K562 (cell line): ENCODE measurements around the gene KLHDC2. TPM values are rescaled to one million over a fixed set of nuclear protein-coding genes. Genes with fewer than 3 reads are reported as not detected.

Source experiments
- ATF3 ChIP-seq, 2 experiments: fragments of 450-650 bp in 1 of 2; sonication (generic) in 1 of 2; formaldehyde crosslinking in 1 of 2; IDR thresholded peaks in 1 of 2; conservative IDR thresholded peaks in 1 of 2; 2 replicates each; pipeline versions ENCODE4 v1.6.1 to v1.8.1; 2016 to 2023; ENCODE audit warnings: mild to moderate bottlenecking in 2 of 2, moderate library complexity in 2 of 2, inconsistent platforms in 1 of 2, missing genetic modification reagents in 1 of 2
- BRCA1 ChIP-seq, 2 experiments: fragments of 450-650 bp in 1 of 2; sonication (generic) in 1 of 2; formaldehyde crosslinking in 1 of 2; IDR thresholded peaks; 2 replicates each; pipeline versions ENCODE4 v1.5.0 to v1.6.1; 2017 to 2020; ENCODE audit warnings: mild to moderate bottlenecking in 1 of 2, missing genetic modification reagents in 1 of 2
- CREM ChIP-seq: IDR thresholded peaks from 2 replicates; pipeline ENCODE4 v1.6.1; 2014; ENCODE audit warnings: antibody characterized with exemption, low read depth
- FOXA1 ChIP-seq: fragments of 450-650 bp; IDR thresholded peaks from 2 replicates; pipeline ENCODE4 v1.6.1; 2016; ENCODE audit warnings: mild to moderate bottlenecking, borderline replicate concordance
- GABPB1 ChIP-seq: sonication (generic); formaldehyde crosslinking; IDR thresholded peaks from 2 replicates; pipeline ENCODE4 v1.8.0; 2022; ENCODE audit warnings: mild to moderate bottlenecking, missing genetic modification reagents
- GMEB1 ChIP-seq: fragments of 250-450 bp; sonication (Bioruptor Pico); IDR thresholded peaks from 2 replicates; pipeline ENCODE4 v1.4.0; 2020; ENCODE audit warnings: mild to moderate bottlenecking
- HMBOX1 ChIP-seq: sonication (generic); IDR thresholded peaks from 2 replicates; pipeline ENCODE4 v1.6.1; 2016
- HMG20B ChIP-seq: fragments of 250-450 bp; sonication (Bioruptor Pico); IDR thresholded peaks from 2 replicates; pipeline ENCODE4 v1.5.0; 2021; ENCODE audit warnings: mild to moderate bottlenecking
- HNRNPLL ChIP-seq: fragments of 200-400 bp; formaldehyde crosslinking; IDR thresholded peaks from 2 replicates; pipeline ENCODE4 v1.6.1; 2017; ENCODE audit warnings: low read length, low read depth, mild to moderate bottlenecking; ENCODE audit not compliant: poor library complexity, severe bottlenecking
- KAT8 ChIP-seq: fragments of 450-650 bp; IDR thresholded peaks from 2 replicates; pipeline ENCODE4 v1.6.1; 2016; ENCODE audit warnings: low read depth, mild to moderate bottlenecking
- MAFG ChIP-seq: fragments of 450-650 bp; conservative IDR thresholded peaks from 2 replicates; pipeline ENCODE4 v1.6.1; 2016; ENCODE audit warnings: missing genetic modification characterization, missing compliant biosample characterization
- MBD2 ChIP-seq: sonication (generic); IDR thresholded peaks from 2 replicates; pipeline ENCODE4 v1.6.1; 2016; ENCODE audit warnings: low read depth, borderline replicate concordance
- MTA3 ChIP-seq: fragments of 450-650 bp; formaldehyde crosslinking; IDR thresholded peaks from 2 replicates; pipeline ENCODE4 v1.6.1; 2017; ENCODE audit warnings: mild to moderate bottlenecking, borderline replicate concordance
- MTF1 ChIP-seq: fragments of 250-450 bp; sonication (Bioruptor Pico); IDR thresholded peaks from 2 replicates; pipeline ENCODE4 v1.9.0; 2021; ENCODE audit warnings: moderate library complexity, mild to moderate bottlenecking, inconsistent platforms, borderline replicate concordance
- RBFOX2 ChIP-seq: fragments of 200-400 bp; formaldehyde crosslinking; IDR thresholded peaks from 2 replicates; pipeline ENCODE4 v1.6.1; 2017; ENCODE audit warnings: low read depth, mild to moderate bottlenecking, low read length, moderate library complexity
- RBM34 ChIP-seq: fragments of 200-400 bp; formaldehyde crosslinking; IDR thresholded peaks from 2 replicates; pipeline ENCODE4 v1.6.1; 2018; ENCODE audit warnings: low read length, borderline replicate concordance; ENCODE audit not compliant: insufficient read depth
- RNF219 ChIP-seq: fragments of 250-450 bp; sonication (Bioruptor Pico); IDR thresholded peaks from 2 replicates; pipeline ENCODE4 v1.5.0; 2022; ENCODE audit warnings: mild to moderate bottlenecking
- ZBTB1 ChIP-seq: sonication (generic); formaldehyde crosslinking; IDR thresholded peaks from 2 replicates; pipeline ENCODE4 v1.8.1; 2023; ENCODE audit warnings: missing genetic modification reagents, low read depth, mild to moderate bottlenecking, borderline replicate concordance
- ZC3H11A ChIP-seq: IDR thresholded peaks from 2 replicates; pipeline ENCODE4 v1.6.1; 2012; ENCODE audit warnings: low read depth, low read length, improper control_type of control experiment
- ZNF512 ChIP-seq: IDR thresholded peaks from 2 replicates; pipeline ENCODE4 v1.6.1; 2016; ENCODE audit warnings: missing genetic modification characterization, missing compliant biosample characterization
- polyA plus RNA-seq, 8 experiments: library from polyadenylated mRNA; depleted of rRNA in 4 of 8; stranded (reverse) in 5 of 8; unstranded in 3 of 8; fragments of >200 nt; fragmentation: Nextera tagmentation in 2 of 8; fragmentation: Illumina TruSeq in 1 of 8; extraction: Ambion mirVana in 2 of 8; extraction: Trizol in 1 of 8; gene quantifications; 2 replicates each; pipeline versions ENCODE4 v1.2.1 to v1.2.3, GENCODE V29; 2011 to 2014; ENCODE audit warnings: inconsistent platforms in 1 of 8, missing spikeins in 1 of 8
- total RNA-seq, 7 experiments: library from RNA; depleted of rRNA in 6 of 7; stranded (reverse); fragments of >200 nt in 6 of 7; fragmentation: Illumina TruSeq in 2 of 7; extraction: Trizol in 2 of 7; gene quantifications; 2 replicates each; pipeline versions ENCODE4 v1.2.1 to v1.2.3, GENCODE V29; 2011 to 2021; ENCODE audit warnings: low replicate concordance in 1 of 7

KLHDC2 gene
- total and polyA plus RNA-seq, 9 of the 15 experiments (the other 6 are each of a cell fraction or from before 2014, with no cell fraction given), result 6.3 to 41.7 (median 20.0) TPM

- TF ChIP-seq CREM (peak; percentile 77), GABPB1 (CRISPR knock-in tag) (peak; percentile 58; the same call in 1 of the 2 replicates), HMG20B (CRISPR knock-in tag) (no peak), MTF1 (no peak), KAT8 (no peak), GMEB1 (CRISPR knock-in tag) (peak; percentile 77), FOXA1 (no peak), ZBTB1 (CRISPR knock-in tag) (no peak), MAFG (no peak), ATF3 (IDR thresholded peaks at IDR 0.05) (no peak), ATF3 (CRISPR knock-in tag; conservative IDR thresholded peaks at IDR 0.05) (no peak), ZNF512 (tag) (no peak), MTA3 (no peak), MBD2 (0 out of 2 replicates have a peak, but pooled peaks have one; percentile 17), RBM34 (no peak), RBFOX2 (peak; percentile 96), ZC3H11A (no peak), RNF219 (no peak), BRCA1 (IDR thresholded peaks at IDR 0.05) (no peak), BRCA1 (CRISPR knock-in tag; IDR thresholded peaks at IDR 0.05) (no peak), HMBOX1 (no peak), HNRNPLL (peak; percentile 64)
These were observed at the start of gene KLHDC2 (continued) for GRCh38 chr14:49767571-49768300.
